ENCODE results near the gene ABR.

Gene ABR

DNA sequence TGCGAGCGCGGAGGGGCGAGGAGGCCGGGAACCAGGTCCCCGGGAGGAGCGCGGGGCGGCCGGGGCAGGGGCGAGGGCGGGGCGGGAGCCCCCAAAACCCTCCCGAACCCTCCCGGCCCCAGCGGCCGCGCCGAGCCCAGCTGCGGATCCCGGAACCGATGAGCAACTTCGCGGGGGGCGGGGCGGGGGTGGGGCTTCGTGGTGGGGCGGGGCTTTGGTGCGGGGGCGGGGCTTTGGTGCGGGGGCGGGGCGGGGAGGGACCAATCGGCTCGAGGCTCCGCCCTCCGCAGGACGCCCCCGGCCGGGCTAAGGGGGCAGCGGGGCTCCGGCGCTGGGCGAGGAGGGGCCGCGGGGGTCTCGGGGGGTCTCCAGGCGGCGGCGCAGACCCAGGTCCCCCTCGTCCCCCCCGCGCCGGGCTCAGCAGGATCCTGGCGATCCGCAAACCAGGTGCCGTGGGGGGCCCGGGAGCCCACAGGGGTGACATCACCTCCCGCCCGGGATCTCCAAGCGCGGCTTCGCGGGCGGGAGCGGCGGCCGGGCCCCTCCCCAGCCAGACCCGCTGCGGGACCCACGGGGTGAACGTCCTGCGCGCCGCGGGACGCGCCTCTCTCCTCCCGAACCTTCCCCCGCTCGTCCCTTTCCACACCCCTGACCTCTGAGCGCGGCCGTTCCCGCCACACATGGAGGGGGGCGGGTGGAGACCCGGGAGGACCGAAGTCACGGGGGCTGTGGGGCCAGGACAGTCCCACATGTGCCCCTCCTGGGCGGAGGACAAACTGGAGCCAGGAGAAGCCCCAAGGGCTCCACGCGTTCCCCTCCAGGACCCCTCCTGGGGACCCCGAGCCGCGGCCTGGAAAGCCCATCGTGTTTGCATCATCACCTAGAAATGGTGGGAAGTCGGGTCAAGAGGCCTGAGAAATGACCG is at the start of gene ABR:
Gene ABR (minus strand): TSS at position 164 of the 925 bp plus-strand sequence. CDS start 254 bp downstream, outside the sequence.
- Mint-ChIP-seq H3K9me3 (no peaks in the 10 kb centered on the region), H3K36me3 (ENCODE audit: insufficient read depth) (peaks cover 4% of the 10 kb centered on the region), H3K27me3 (no peaks in the 10 kb centered on the region), H3K4me3 (peak within 1 kb of the TSS; percentile 77), H3K4me1 (peaks cover 4% of the 10 kb centered on the region), H3K27ac (ENCODE audit: low read depth) (no peak within 1 kb of the TSS)
- peak in 1 of 2 donors; percentile 14 for DNase-seq (ENCODE audit: low spot score in 2 of 2)
- ATAC-seq (replicated peaks; ENCODE audit: extremely low read depth, poor library complexity, severe bottlenecking) = peak; percentile 68

DNA sequence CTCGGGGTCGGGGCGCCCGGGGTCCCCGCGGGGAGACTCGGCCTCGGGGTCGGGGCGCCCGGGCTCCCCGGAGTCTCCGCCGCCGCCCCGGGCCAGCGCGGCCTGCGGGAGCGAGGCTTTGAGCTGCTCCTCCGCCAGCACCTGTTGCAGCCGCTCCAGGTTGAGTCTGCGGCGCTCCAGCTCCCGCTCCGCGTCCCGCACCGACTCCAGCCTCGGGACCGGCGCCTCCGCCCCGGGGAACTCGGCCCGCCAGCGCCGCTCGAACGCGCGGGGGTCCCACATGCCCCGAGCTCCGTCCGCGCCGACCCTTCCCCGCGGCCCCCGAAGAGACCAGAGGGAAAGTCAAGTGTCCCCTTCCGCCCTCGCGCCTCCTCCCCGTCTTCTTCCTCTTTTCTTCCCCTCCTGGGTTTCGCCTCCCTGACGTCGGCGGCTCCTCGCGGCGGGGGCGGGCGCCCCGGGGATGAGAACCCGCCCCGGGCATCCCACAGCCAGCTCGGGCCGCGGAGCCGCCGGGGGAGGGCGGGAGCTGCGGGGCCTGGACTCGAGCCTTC is 49.6 kb upstream of the ABR start:
- H3K27me3 Mint-ChIP-seq = peaks cover 52% of the 10 kb centered on the region
- DNase-seq (ENCODE audit: low spot score in 2 of 2) (peak in 1 of 2 donors; percentile 24), ATAC-seq (replicated peaks; ENCODE audit: extremely low read depth, poor library complexity, severe bottlenecking) (peak; percentile 27)
- no peaks in the 10 kb centered on the region for H3K9me3 Mint-ChIP-seq
- peaks cover 7% of the 10 kb centered on the region for H3K36me3 Mint-ChIP-seq (ENCODE audit: insufficient read depth)
- peak overlapping the region; percentile 90 for H3K4me3 Mint-ChIP-seq
- H3K27ac Mint-ChIP-seq (ENCODE audit: low read depth) = peak overlapping the region; percentile 92
- peaks cover 23% of the 10 kb centered on the region for H3K4me1 Mint-ChIP-seq

DNA sequence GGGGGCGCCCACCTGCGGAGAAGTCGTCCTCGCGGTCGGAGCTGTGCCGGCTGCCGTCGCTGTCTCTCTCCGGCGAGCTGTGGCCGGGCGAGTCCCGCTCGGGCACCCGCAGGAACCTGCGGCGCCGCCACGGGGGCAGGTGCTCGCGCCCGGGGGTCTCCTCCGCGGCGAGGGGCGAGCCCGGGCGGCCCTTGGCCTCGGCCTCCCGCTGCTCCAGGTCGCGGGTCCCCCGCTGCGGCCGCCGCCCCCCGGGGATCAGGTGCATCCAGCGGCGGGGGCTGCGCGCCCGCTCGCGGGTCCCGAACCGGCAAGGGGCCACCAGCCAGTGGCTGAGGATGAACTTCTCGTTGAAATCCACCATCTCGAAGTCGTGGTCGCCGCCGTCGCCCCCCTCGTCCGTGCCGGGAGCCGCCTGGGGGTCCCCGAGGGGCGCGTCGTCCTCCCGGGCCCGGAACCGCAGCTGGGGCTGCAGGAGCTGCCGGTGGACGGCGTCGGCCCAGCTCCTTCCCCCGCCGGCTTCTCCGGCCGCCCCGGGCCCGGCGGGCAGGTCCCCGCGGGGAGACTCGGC is 49.1 kb upstream of the ABR start:
- Mint-ChIP-seq H3K27me3 (peaks cover 47% of the 10 kb centered on the region), H3K27ac (ENCODE audit: low read depth) (no peak overlapping the region)

DNA sequence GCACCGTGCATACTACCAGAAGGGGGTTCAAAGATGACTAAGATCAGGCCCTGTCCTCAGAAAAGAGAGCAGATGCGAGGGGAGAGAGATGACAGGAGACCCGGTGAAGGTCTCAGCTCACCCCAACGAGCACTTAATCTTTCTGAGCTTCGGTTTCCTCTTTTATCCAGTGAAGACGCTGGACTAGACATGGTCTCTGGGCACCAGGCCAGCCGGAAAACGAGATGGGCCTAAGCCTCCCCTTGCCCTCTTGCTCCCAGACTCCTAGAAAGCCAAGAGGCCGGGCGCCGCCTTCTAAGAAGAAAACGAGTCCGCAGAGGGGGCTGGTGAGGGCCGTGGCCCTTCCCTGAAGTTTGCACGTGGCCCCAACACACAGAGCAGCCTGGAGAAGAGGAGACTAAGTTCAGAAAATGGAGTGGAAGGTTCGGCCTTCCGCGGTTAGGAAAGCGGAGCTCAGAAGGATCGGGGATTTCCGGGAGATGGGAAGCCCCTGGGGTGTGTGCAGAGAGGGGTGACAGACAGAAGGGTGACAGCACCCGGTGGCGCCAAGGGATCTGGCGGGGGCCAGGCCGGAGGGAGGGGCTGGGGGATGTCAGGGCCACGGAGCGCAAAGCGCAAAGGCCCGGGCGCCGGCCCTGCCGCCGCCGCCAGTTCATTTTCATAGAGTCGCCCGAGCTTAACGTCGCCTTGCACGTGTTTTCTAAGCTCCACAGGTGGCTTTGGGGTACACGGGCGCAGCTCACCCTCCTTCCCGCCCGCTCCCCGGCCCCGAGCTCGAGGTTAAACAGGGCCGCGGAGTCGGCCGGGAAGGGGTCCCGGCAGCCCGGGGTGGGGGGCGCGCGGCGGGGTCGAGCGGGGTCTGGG is 48.4 kb upstream of the ABR start:
- H3K27ac Mint-ChIP-seq (ENCODE audit: low read depth) = peak overlapping the region; percentile 86
- peak overlapping the region; percentile 86 for H3K4me3 Mint-ChIP-seq
- H3K36me3 Mint-ChIP-seq (ENCODE audit: insufficient read depth) = peaks cover 7% of the 10 kb centered on the region
- DNase-seq (ENCODE audit: low spot score in 2 of 2) (peak in 1 of 2 donors; percentile 21), ATAC-seq (replicated peaks; ENCODE audit: extremely low read depth, poor library complexity, severe bottlenecking) (peak; percentile 36)
- peaks cover 42% of the 10 kb centered on the region for H3K27me3 Mint-ChIP-seq
- no peaks in the 10 kb centered on the region for H3K9me3 Mint-ChIP-seq
- H3K4me1 Mint-ChIP-seq = peaks cover 23% of the 10 kb centered on the region

More for the DNA sequence above, 49.1 kb upstream of the ABR start:
- Mint-ChIP-seq H3K4me1 (peaks cover 23% of the 10 kb centered on the region), H3K36me3 (ENCODE audit: insufficient read depth) (peaks cover 7% of the 10 kb centered on the region), H3K4me3 (peak overlapping the region; percentile 86), H3K9me3 (no peaks in the 10 kb centered on the region)
- no peak for DNase-seq (ENCODE audit: low spot score in 2 of 2)
- ATAC-seq (replicated peaks; ENCODE audit: extremely low read depth, poor library complexity, severe bottlenecking) = peak; percentile 12

DNA sequence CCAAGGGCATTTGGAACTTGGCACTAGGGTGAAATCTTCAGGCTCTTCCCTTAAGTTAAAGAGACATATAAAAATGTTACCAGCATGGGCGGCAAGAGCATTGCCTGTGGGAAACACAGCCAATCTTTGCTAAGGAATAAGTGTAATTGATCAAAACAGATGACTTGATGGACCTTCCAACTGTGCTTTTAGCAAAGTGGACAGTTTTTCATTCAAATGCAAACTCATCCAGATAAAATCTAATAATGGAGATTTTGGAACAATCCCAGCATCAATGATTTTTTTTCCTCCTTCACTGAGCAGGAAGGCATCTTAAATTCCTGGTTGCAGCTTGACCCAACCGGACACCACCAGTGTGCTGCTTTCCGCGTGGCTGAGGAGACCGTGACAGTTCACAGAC is 47.6 kb upstream of the ABR start:
- DNase-seq (ENCODE audit: low spot score in 2 of 2) = no peak
- Mint-ChIP-seq H3K9me3 (no peaks in the 10 kb centered on the region), H3K27ac (ENCODE audit: low read depth) (no peak overlapping the region), H3K36me3 (ENCODE audit: insufficient read depth) (peaks cover 7% of the 10 kb centered on the region), H3K27me3 (peaks cover 34% of the 10 kb centered on the region), H3K4me3 (peak overlapping the region; percentile 86), H3K4me1 (peaks cover 23% of the 10 kb centered on the region)
- no peak for ATAC-seq (replicated peaks; ENCODE audit: extremely low read depth, poor library complexity, severe bottlenecking)

DNA sequence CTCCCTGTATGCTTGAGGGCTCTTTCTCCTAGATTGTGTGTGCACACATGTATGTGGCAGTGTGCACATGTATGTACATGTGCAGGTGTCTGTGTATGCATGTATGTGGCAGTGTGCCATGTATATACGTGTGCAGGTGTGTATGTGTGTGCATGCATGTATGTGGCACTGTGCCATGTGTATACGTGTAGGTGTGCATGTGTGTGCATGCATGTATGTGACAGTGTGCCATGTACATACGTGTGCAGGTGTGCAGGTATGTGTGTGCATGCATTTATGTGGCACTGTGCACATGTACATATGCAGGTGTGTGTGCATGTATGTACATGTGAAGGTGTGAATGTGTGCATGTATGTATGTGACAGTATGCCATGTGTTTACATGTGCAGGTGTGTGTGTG is 46.5 kb upstream of the ABR start:
- Mint-ChIP-seq H3K4me3 (no peak overlapping the region), H3K4me1 (peaks cover 17% of the 10 kb centered on the region), H3K9me3 (no peaks in the 10 kb centered on the region), H3K27ac (ENCODE audit: low read depth) (no peak overlapping the region), H3K27me3 (peaks cover 24% of the 10 kb centered on the region), H3K36me3 (ENCODE audit: insufficient read depth) (peaks cover 5% of the 10 kb centered on the region)
- DNase-seq (ENCODE audit: low spot score in 2 of 2) (no peak), ATAC-seq (replicated peaks; ENCODE audit: extremely low read depth, poor library complexity, severe bottlenecking) (no peak)

DNA sequence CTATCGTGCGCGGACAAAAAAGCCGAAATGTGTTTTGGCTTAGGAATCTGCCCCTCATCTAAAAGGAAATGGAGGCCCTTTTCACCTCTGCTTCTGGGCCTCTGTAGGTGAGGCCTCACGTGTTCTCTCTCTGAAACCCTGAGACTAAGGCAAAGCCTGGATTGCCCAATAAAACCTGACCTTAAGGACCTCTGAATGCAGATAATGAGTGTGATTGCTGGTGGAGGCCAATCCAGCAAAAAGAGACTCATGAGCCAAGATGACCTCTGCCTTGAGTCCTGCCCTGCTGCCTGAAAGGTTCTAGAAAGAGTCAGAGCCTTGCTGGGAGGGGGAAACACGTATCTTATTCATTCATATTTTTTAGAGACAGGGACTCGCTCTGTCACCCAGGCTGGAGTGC is 44.5 kb upstream of the ABR start:
- Mint-ChIP-seq H3K36me3 (ENCODE audit: insufficient read depth) (peaks cover 1% of the 10 kb centered on the region), H3K9me3 (no peaks in the 10 kb centered on the region), H3K27me3 (peaks cover 13% of the 10 kb centered on the region), H3K4me3 (no peak overlapping the region), H3K4me1 (peaks cover 10% of the 10 kb centered on the region), H3K27ac (ENCODE audit: low read depth) (no peak overlapping the region)
- ATAC-seq (replicated peaks; ENCODE audit: extremely low read depth, poor library complexity, severe bottlenecking) (no peak), DNase-seq (ENCODE audit: low spot score in 2 of 2) (no peak)

DNA sequence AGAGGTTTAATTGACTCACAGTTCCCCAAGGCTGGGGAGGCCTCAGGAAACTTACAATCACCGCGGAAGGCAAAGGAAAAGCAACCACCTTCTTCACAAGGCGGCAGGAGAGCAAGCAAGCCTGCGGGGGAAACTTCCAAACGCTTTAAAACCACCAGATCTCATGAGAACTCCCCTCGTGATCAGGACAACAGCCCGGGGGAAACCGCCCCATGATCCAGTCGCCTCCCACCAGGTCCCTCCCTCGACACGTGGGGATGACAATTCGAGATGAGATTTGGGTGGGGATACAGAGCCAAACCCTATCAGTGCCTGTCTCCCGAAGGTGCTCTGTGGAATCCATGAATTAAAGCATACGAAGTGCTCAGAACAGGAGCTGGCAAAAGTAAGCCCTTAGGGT is 43.9 kb upstream of the ABR start:
- ATAC-seq (replicated peaks; ENCODE audit: extremely low read depth, poor library complexity, severe bottlenecking) = no peak
- H3K4me1 Mint-ChIP-seq = peaks cover 10% of the 10 kb centered on the region
- no peak for DNase-seq (ENCODE audit: low spot score in 2 of 2)
- H3K27me3 Mint-ChIP-seq = peaks cover 13% of the 10 kb centered on the region
- no peaks in the 10 kb centered on the region for H3K9me3 Mint-ChIP-seq
- peaks cover 2% of the 10 kb centered on the region for H3K36me3 Mint-ChIP-seq (ENCODE audit: insufficient read depth)
- no peak overlapping the region for H3K27ac Mint-ChIP-seq (ENCODE audit: low read depth)
- H3K4me3 Mint-ChIP-seq = no peak overlapping the region

DNA sequence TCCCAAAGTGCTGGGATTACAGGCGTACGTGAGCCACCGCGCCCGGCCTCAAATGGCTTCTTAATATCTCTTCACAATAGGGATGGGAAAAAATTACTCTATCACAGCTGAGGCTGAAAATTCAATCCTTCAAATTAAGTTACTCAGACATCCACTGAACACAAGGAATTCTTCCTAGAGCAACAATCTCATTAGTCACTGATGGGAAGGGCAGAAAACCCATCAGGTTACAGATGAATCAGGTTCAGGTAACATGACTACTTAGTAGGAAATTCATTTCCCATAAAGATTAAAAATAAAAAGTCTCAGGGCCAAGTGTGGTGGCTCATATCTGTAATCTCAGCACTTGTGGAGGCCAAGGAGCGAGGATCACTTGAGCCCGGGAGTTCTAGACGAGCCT is 42.5 kb upstream of the ABR start:
- H3K27ac Mint-ChIP-seq (ENCODE audit: low read depth) = no peak overlapping the region
- no peaks in the 10 kb centered on the region for H3K9me3 Mint-ChIP-seq
- no peaks in the 10 kb centered on the region for H3K4me1 Mint-ChIP-seq
- H3K27me3 Mint-ChIP-seq = peaks cover under 1% of the 10 kb centered on the region
- no peak for DNase-seq (ENCODE audit: low spot score in 2 of 2)
- H3K36me3 Mint-ChIP-seq (ENCODE audit: insufficient read depth) = peaks cover 1% of the 10 kb centered on the region
- ATAC-seq (replicated peaks; ENCODE audit: extremely low read depth, poor library complexity, severe bottlenecking) = no peak
- no peak overlapping the region for H3K4me3 Mint-ChIP-seq

DNA sequence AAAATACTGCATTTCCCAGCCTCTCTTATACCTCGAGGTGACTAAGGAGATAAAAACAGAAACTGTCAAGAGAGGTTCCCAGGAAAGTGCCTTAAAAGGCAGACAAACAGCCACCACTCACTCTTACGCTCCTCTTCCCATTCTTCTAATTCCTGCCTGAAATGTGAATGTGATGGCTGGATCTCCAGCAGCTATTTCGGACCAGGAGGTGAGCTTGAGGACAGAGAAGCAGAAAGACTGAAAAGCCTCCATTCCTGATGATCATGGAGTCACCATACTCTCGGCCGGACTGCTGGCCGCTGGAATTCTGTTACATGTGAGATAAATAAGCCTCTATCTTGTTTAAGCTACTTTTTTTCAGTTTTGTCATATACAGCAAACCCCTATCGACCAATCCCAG is 41.4 kb upstream of the ABR start:
- no peaks in the 10 kb centered on the region for H3K4me1 Mint-ChIP-seq
- no peak overlapping the region for H3K4me3 Mint-ChIP-seq
- H3K27me3 Mint-ChIP-seq = peaks cover 9% of the 10 kb centered on the region
- H3K9me3 Mint-ChIP-seq = no peaks in the 10 kb centered on the region
- DNase-seq (ENCODE audit: low spot score in 2 of 2) = no peak
- peaks cover 1% of the 10 kb centered on the region for H3K36me3 Mint-ChIP-seq (ENCODE audit: insufficient read depth)
- H3K27ac Mint-ChIP-seq (ENCODE audit: low read depth) = no peak overlapping the region
- no peak for ATAC-seq (replicated peaks; ENCODE audit: extremely low read depth, poor library complexity, severe bottlenecking)

DNA sequence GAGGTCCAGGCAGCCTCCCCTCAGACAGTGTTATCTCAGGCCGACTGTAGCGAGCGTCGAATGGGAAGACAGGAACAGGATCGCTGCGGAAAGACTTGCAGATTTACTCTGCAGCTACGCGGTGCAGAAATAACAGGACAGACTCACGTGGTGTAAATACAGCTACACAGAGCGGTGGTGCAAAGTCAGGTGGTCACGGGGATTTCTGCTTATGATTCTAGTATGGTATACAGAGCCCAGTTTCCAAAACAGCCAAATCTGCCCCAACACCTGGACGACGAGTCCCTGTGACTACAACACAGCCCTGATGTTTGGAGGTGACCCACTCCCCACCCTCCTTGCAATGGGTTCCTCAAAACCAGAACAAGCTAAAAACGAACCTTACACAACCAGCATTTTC is 40.6 kb upstream of the ABR start:
- DNase-seq (ENCODE audit: low spot score in 2 of 2) (no peak), ATAC-seq (replicated peaks; ENCODE audit: extremely low read depth, poor library complexity, severe bottlenecking) (no peak)
- H3K9me3 Mint-ChIP-seq = no peaks in the 10 kb centered on the region
- H3K27me3 Mint-ChIP-seq = peaks cover 9% of the 10 kb centered on the region
- H3K4me3 Mint-ChIP-seq = no peak overlapping the region
- peaks cover 1% of the 10 kb centered on the region for H3K36me3 Mint-ChIP-seq (ENCODE audit: insufficient read depth)
- H3K4me1 Mint-ChIP-seq = no peaks in the 10 kb centered on the region
- no peak overlapping the region for H3K27ac Mint-ChIP-seq (ENCODE audit: low read depth)

DNA sequence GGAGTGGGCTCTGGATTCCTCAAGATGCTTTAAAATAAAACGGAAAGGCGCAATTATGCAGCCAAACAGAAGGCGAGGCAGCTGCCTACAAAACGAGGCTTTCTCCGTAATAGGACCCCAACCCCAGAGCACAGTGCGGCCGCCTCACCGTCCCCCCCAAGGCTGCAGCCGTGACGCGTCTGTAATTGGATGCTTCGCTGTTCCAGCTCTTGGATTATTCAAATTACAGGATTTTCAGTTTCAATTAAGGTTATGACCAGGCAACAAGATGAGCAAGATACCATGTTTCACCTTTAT is 37.3 kb upstream of the ABR start:
- peaks cover 9% of the 10 kb centered on the region for H3K27me3 Mint-ChIP-seq
- DNase-seq (ENCODE audit: low spot score in 2 of 2) (no peak), ATAC-seq (replicated peaks; ENCODE audit: extremely low read depth, poor library complexity, severe bottlenecking) (no peak)
- H3K27ac Mint-ChIP-seq (ENCODE audit: low read depth) = no peak overlapping the region
- peaks cover 1% of the 10 kb centered on the region for H3K36me3 Mint-ChIP-seq (ENCODE audit: insufficient read depth)
- no peak overlapping the region for H3K4me3 Mint-ChIP-seq
- no peaks in the 10 kb centered on the region for H3K9me3 Mint-ChIP-seq
- H3K4me1 Mint-ChIP-seq = peaks cover 5% of the 10 kb centered on the region
